Activated CD8-positive, alpha-beta T cell treated with anti-CD3 and anti-CD28 coated beads for 36 hours (primary cell): ENCODE results near the gene MGMT. TPM values are rescaled to one million over a fixed set of nuclear protein-coding genes. Genes with fewer than 3 reads are reported as not detected.

Experiments
- ATAC-seq: fragments of 200-7000 bp; cut with Tn5 transposase; one replicate; pipeline ENCODE4 v1.10.0; 2021; ENCODE audit warnings: mild to moderate bottlenecking, moderate library complexity
- CTCF ChIA-PET: fragments of 350-600 bp; sonication (Branson Sonifier 250); formaldehyde crosslinking; loops from one replicate; lab custom pipeline; 2021; ENCODE audit warnings: antibody characterized with exemption; lab: Charles Lee
- POLR2A ChIA-PET: fragments of 350-600 bp; sonication (Branson Sonifier 250); formaldehyde crosslinking; loops from one replicate; lab custom pipeline; 2021; ENCODE audit warnings: antibody characterized with exemption; lab: Charles Lee
- DNase-seq: peaks from one replicate; pipeline ENCODE4 v3.0.0-alpha.2; 2020
- H3K27ac Mint-ChIP-seq: one replicate; pipeline ENCODE4 v1.8.0; 2021; ENCODE audit warnings: mild to moderate bottlenecking, mixed read lengths
- H3K27me3 Mint-ChIP-seq: one replicate; pipeline ENCODE4 v1.8.0; 2021; ENCODE audit warnings: mixed read lengths
- H3K36me3 Mint-ChIP-seq: one replicate; pipeline ENCODE4 v1.8.0; 2021; ENCODE audit warnings: low read depth, mixed read lengths
- H3K4me1 Mint-ChIP-seq: one replicate; pipeline ENCODE4 v1.8.0; 2021; ENCODE audit warnings: low read depth, mixed read lengths
- H3K4me3 Mint-ChIP-seq: one replicate; pipeline ENCODE4 v1.8.0; 2021; ENCODE audit warnings: mild to moderate bottlenecking, moderate library complexity, mixed read lengths
- H3K9me3 Mint-ChIP-seq: one replicate; pipeline ENCODE4 v1.8.0; 2021; ENCODE audit warnings: mixed read lengths
- CTCF ChIP-seq: fragments of 200-600 bp; IDR thresholded peaks from one replicate; pipeline ENCODE4 v1.8.0; 2022; ENCODE audit warnings: antibody characterized with exemption, mild to moderate bottlenecking
- intact Hi-C: fragments of 100-400 bp; cut with micrococcal nuclease; formaldehyde crosslinking; loops from one replicate; pipeline ENCODE4 v1.10.0; 2022
- total RNA-seq, 2 experiments: library from RNA; stranded (reverse); gene quantifications; one replicate each; pipeline ENCODE4 v1.2.3, GENCODE V29; 2021

Gene MGMT
- total RNA-seq, 2 experiments from 2014 or later: 16.2 to 17.0 TPM

- ATAC-seq (no peak), DNase-seq (no peak)
- no peak overlapping the region for H3K27ac Mint-ChIP-seq
- no peak for TF ChIP-seq CTCF
- no peaks in the 10 kb centered on the region for H3K9me3 Mint-ChIP-seq
- H3K27me3 Mint-ChIP-seq: no peaks in the 10 kb centered on the region
- H3K36me3 Mint-ChIP-seq: peaks cover 14% of the 10 kb centered on the region
- POLR2A ChIA-PET: no interaction called here
- CTCF ChIA-PET: no interaction called here
- intact Hi-C loops: no loop called here
- H3K4me3 Mint-ChIP-seq: no peak overlapping the region
- H3K4me1 Mint-ChIP-seq: no peaks in the 10 kb centered on the region
These were observed 218.2 kb downstream of the MGMT start for GRCh38 chr10:129685271-129685670.

- POLR2A ChIA-PET: no interaction called here
- no peaks in the 10 kb centered on the region for H3K27me3 Mint-ChIP-seq
- no peak for ATAC-seq
- peaks cover 11% of the 10 kb centered on the region for H3K36me3 Mint-ChIP-seq
- intact Hi-C loops: no loop called here
- H3K27ac Mint-ChIP-seq: no peak overlapping the region
- CTCF ChIA-PET: no interaction called here
- H3K4me1 Mint-ChIP-seq: no peaks in the 10 kb centered on the region
- DNase-seq: no peak
- no peak overlapping the region for H3K4me3 Mint-ChIP-seq
- no peak for TF ChIP-seq CTCF
- no peaks in the 10 kb centered on the region for H3K9me3 Mint-ChIP-seq
These were observed 222.6 kb downstream of the MGMT start for GRCh38 chr10:129689671-129690071.

GRCh38 chr10:129690248-129691070, 223.4 kb downstream of the MGMT start:
- intact Hi-C loops: no loop called here
- no peak overlapping the region for H3K27ac Mint-ChIP-seq
- no peak for TF ChIP-seq CTCF
- H3K36me3 Mint-ChIP-seq: peaks cover 6% of the 10 kb centered on the region
- no peak for ATAC-seq
- H3K4me1 Mint-ChIP-seq: no peaks in the 10 kb centered on the region
- no peaks in the 10 kb centered on the region for H3K9me3 Mint-ChIP-seq
- no peaks in the 10 kb centered on the region for H3K27me3 Mint-ChIP-seq
- H3K4me3 Mint-ChIP-seq: no peak overlapping the region
- ChIA-PET CTCF (no interaction called here), POLR2A (no interaction called here)
- no peak for DNase-seq

GRCh38 chr10:129692695-129693094, 225.7 kb downstream of the MGMT start:
- H3K4me3 Mint-ChIP-seq: no peak overlapping the region
- H3K9me3 Mint-ChIP-seq: no peaks in the 10 kb centered on the region
- no peaks in the 10 kb centered on the region for H3K4me1 Mint-ChIP-seq
- H3K36me3 Mint-ChIP-seq: peaks cover 6% of the 10 kb centered on the region
- H3K27ac Mint-ChIP-seq: no peak overlapping the region
- TF ChIP-seq CTCF: no peak
- ATAC-seq (no peak), DNase-seq (no peak)
- CTCF ChIA-PET: no interaction called here
- POLR2A ChIA-PET: no interaction called here
- no peaks in the 10 kb centered on the region for H3K27me3 Mint-ChIP-seq
- intact Hi-C loops: no loop called here

- Mint-ChIP-seq H3K4me3 (no peak overlapping the region), H3K27ac (no peak overlapping the region), H3K4me1 (no peaks in the 10 kb centered on the region), H3K36me3 (peaks cover 6% of the 10 kb centered on the region), H3K27me3 (no peaks in the 10 kb centered on the region), H3K9me3 (no peaks in the 10 kb centered on the region)
- ATAC-seq (no peak), DNase-seq (no peak)
- intact Hi-C loops: no loop called here
- no peak for TF ChIP-seq CTCF
- ChIA-PET POLR2A (no interaction called here), CTCF (no interaction called here)
These were observed 226.3 kb downstream of the MGMT start for GRCh38 chr10:129693382-129693781.
